NB4 (cell line): ENCODE measurements around the gene P2RY1.

Experiments
- DNase-seq: peaks from one replicate; pipeline ENCODE4 v3.0.0; 2010; ENCODE audit warnings: low read depth
- H3K4me3 ChIP-seq: one replicate; pipeline ENCODE4 v1.5.1; 2011; ENCODE audit warnings: mild to moderate bottlenecking, low read depth, low read length, moderate library complexity
- CTCF ChIP-seq: IDR thresholded peaks from one replicate; pipeline ENCODE4 v1.5.1; 2012; ENCODE audit warnings: low read depth, low read length
- MAX ChIP-seq: IDR thresholded peaks from 2 replicates; pipeline ENCODE4 v1.6.1; 2011; ENCODE audit warnings: low read depth, low read length
- MYC ChIP-seq: IDR thresholded peaks from 2 replicates; pipeline ENCODE4 v1.6.1; 2011; ENCODE audit warnings: low read depth, low read length
- POLR2A ChIP-seq: IDR thresholded peaks from 2 replicates; pipeline ENCODE4 v1.6.1; 2011; ENCODE audit warnings: mild to moderate bottlenecking; ENCODE audit not compliant: insufficient read length; ENCODE audit errors: extremely low read depth

P2RY1 gene

DNA sequence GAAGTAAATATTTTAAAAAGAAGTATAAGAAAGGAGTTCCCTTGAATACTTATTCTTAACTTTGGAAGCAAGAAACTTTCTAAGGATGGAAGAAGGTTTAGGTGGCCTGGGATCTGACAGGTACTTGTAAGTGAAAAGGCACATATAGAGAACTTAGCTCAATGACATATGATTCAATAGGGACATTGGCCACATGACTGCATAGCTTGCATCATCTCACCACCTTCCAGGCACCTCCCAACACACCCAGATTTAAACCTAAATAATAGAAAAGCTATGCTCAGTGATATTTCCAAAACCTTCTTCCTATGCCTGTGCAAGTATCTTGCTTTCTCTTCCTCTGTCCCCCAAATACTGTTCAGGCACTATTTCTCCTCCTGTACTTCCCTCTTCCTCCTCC, 4.7 kb upstream of the P2RY1 start:
- no peak for TF ChIP-seq CTCF
- TF ChIP-seq MAX = no peak
- no peak for TF ChIP-seq POLR2A
- TF ChIP-seq MYC = no peak
- DNase-seq = no peak
- no peak overlapping the region for H3K4me3 ChIP-seq

GRCh38 chr3:152832046-152832445, 2.9 kb upstream of the P2RY1 start:
- H3K4me3 ChIP-seq = no peak overlapping the region
- no peak for DNase-seq
- TF ChIP-seq CTCF (no peak), MYC (no peak), MAX (no peak), POLR2A (no peak)

GRCh38 chr3:152833089-152833488, 1.8 kb upstream of the P2RY1 start:
- DNase-seq = no peak
- H3K4me3 ChIP-seq = no peak overlapping the region
- TF ChIP-seq CTCF = no peak
- no peak for TF ChIP-seq MAX
- TF ChIP-seq MYC = no peak

- DNase-seq = no peak
- H3K4me3 ChIP-seq = peak overlapping the region; percentile 61
- TF ChIP-seq MYC (no peak), POLR2A (no peak), CTCF (no peak), MAX (no peak)
These were observed 648 bp upstream of the P2RY1 start for GRCh38 chr3:152834191-152834775.

DNA sequence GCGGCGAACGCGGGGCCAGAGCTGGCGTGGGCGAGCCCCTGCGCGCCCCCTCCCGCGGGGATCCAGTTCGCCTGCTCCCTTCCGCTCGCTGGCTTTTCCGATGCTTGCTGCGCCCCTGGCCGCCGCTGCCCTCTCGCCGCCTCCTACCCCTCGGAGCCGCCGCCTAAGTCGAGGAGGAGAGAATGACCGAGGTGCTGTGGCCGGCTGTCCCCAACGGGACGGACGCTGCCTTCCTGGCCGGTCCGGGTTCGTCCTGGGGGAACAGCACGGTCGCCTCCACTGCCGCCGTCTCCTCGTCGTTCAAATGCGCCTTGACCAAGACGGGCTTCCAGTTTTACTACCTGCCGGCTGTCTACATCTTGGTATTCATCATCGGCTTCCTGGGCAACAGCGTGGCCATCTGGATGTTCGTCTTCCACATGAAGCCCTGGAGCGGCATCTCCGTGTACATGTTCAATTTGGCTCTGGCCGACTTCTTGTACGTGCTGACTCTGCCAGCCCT, 721 bp downstream of the P2RY1 start:
- no peak overlapping the region for H3K4me3 ChIP-seq
- DNase-seq = peak; percentile 7
- TF ChIP-seq MYC (no peak), MAX (no peak), POLR2A (no peak), CTCF (no peak)

DNA sequence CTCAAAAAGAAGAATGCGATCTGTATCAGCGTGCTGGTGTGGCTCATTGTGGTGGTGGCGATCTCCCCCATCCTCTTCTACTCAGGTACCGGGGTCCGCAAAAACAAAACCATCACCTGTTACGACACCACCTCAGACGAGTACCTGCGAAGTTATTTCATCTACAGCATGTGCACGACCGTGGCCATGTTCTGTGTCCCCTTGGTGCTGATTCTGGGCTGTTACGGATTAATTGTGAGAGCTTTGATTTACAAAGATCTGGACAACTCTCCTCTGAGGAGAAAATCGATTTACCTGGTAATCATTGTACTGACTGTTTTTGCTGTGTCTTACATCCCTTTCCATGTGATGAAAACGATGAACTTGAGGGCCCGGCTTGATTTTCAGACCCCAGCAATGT, 1.3 kb downstream of the P2RY1 start:
- H3K4me3 ChIP-seq = no peak overlapping the region
- TF ChIP-seq CTCF (no peak), POLR2A (no peak), MAX (no peak), MYC (no peak)
- no peak for DNase-seq
